Measurements from ENCODE around the gene RNF148. TPM values are rescaled to one million over a fixed set of nuclear protein-coding genes. Genes with fewer than 3 reads are reported as not detected.

The RNF148 gene
- total RNA-seq, 4 donors from 2014 or later, result 0.95 to 9.1 (median 3.2) TPM

Small RNA genes lying within 50 kb of the gene (small RNA-seq; reads per million reads assigned to genes)
- gene AC006463.1, result 0 reads per million in 2 donors

Other genes with a start within 250 kb of the RNF148 start
- 1 to 10 TPM; 1.1 to 5.0 (median 3.1) TPM for gene RNF133, start 3.8 kb downstream of the RNF148 start, total RNA-seq
- 10 to 100 TPM; 11.4 to 21.5 (median 16.5) TPM for gene CADPS2, start 183.5 kb upstream of the RNF148 start, total RNA-seq